ENCODE results near the gene AIG1.

AIG1 gene

DNA sequence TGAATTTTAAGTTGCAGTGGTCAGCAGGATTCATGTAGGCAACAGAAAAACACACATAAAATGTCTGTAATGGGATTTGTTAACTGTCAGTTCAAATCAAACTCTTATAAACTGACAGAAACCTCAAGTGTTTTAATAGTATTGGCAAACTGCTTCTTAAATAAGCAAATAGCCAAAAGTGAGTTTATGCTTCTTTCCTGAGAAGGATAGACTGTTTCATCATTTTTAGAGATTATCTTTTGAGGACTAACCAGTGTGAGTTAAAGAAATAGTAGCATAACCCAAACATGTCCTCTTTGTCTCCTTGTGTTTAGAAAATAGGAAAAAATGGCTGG is 68.0 kb downstream of the AIG1 start:
- DNase-seq (ENCODE audit: low read depth), result no peak

DNA sequence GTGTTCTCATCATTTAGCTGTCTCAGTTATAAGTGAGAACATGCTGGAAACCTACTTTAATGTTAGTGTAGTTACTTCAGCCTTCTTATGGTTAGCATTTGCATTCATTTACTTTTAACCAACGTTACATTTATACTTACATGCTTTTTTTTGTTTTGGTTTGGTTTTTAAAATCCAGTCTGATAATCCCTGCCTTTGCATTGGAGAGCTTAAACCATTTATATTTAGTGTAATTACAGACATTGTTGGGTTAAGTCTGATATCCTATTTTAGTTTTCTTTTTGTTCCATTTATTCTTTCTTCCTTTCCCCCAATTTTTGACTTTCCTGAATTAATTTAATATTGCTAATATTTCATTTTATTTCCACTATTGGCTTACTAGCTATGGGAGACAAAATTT is 70.2 kb downstream of the AIG1 start:
- no peak for DNase-seq (ENCODE audit: low read depth)

DNA sequence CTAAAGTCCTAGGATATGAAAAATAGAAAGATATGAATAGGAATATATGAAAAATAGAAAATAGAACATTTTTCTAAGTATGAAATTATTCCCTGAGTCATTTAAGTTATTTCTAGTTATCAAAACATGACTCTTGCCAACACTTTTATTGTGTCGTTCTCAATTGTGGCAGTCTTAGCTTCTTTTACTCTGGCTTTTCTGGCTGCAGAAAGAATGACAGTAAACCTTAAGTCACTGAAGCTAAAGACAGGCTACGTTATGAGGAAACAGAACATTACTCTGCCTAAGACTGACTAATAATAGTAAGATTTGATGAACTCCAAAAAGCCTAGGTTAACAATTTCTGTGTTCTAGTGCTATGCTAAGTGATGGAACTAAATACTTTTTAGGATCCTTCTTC is 74.6 kb downstream of the AIG1 start:
- DNase-seq (ENCODE audit: low read depth), result no peak

DNA sequence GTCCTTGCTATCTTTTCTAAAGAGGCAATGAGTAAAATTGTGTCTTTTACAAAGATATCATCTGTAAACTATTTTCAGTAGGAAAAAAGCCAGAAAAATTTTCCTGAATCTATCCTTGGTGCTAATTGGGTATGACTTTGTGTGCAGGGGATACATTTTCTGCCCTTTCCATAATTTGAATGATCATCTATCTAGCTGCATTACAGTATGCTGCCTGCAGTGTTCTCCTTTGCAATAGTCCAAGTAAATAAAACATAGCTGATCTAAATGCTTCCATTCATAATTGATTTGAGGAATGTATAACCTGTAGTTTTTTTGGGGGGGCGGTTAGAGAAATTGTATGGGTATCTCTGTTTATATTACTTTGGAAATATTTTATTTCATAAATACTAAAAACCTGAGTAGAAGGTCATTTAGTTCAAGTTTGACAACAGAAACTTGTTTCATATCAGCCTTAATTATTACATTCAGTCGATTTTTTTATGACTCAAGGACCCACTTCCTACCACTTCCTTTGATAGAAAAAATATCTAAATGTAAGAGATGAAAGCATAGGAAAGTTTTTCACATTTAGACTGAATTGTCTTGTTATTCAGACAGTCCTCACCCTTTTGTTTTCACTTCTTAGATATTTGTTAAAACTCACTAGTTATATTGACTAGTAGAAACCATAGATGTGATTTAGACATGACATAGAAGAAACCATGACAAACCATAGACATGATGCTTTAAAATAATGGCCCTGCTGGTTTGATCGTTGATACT is 75.3 kb downstream of the AIG1 start:
- no peak for DNase-seq (ENCODE audit: low read depth)

DNA sequence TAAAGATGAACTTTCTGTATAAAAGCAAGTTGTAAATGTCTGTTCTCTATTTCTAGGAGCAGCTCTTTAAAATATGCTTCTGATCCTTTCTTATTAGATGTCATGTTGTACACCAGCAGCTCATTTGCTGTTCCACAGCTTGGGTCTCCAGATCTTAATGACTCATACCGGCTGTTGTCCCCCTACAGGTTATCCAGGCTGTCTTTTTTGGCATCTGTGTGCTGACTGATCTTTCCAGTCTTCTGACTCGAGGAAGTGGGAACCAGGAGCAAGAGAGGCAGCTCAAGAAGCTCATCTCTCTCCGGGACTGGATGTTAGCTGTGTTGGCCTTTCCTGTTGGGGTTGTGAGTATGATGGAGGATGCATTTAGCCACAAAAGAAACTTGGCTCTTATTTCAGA is 76.0 kb downstream of the AIG1 start:
- peak; percentile 14 for DNase-seq (ENCODE audit: low read depth)

DNA sequence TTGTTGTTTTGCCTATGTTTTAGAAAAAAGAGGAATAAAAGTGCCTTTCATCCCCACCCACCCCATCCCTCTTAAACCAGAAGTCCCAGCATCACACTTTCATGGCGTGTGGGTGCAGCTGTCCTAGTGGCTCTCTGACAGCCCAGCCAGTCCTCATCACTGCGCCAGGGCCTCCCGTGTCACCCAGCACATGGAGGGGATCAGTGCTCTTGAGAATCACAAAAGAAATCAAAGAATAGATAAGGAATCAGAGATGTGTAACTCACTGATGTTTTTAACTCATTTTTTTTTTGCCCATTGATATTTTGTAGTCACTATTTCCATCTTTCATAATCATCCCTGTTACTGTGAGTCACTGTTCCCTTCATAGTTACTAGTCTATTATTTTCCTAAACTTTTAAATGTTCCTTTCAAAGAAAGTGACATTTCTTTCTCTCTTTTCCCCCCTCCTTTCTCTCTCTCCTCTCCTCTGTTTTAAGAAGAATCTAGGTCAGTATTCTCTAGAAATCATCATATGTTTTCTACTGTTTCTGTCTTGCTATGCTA is 78.6 kb downstream of the AIG1 start:
- no peak for DNase-seq (ENCODE audit: low read depth)

DNA sequence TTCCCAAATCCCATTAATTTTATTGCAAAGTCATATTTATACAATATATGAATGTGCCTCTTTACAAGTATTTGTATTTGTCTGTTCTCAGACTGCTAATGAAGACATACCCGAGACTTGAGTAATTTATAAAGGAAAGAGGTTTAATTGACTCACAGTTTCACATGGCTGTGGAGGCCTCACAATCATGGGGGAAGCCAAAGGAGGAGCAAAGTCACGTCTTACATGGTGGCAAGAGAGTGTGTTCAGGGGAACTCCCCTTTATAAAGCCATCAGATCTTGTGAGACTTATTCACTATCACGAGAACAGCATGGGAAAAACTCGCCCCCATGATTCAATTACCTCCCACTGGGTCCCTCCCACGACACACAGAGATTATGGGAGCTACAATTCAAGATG is 79.2 kb downstream of the AIG1 start:
- peak; percentile 23 for DNase-seq (ENCODE audit: low read depth)

DNA sequence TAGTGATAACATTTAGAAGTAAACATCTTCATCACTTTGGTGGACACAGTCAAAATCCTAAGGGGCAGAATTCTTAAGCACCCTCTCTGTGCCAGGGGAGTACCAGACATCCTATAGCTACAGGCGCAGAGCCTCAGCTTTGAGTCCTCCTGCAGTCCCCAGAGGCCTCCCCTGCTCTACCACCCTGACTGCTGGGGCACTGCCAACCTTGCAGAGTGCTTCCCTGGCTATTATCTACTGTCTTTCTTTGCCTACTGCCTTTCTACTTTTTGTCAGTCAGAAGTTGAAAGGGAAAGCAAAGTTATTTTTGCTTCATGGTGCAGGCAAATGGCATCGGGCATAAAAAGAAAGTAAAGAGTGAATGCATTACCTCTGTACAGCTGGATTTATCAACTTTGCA is 80.1 kb downstream of the AIG1 start:
- no peak for DNase-seq (ENCODE audit: low read depth)

DNA sequence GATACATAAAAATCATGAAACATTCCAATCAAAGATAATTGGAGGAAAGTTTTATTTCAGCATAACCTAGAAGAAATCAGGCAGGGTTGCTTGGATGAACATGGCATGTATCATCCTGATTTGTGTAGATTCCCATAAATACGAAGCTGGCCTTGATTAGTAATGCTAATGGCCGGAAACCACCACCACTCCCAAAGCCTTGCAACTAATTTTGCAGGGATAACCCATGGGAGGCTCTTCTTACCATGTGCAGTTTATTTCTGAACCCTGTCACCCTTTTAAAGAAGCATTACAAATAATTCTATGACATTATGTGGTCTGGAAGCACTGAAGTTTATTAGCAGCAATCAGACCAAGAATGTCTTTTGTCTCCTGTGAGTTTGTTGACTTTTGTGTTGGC is 80.8 kb downstream of the AIG1 start:
- peak; percentile 64 for DNase-seq (ENCODE audit: low read depth)

DNA sequence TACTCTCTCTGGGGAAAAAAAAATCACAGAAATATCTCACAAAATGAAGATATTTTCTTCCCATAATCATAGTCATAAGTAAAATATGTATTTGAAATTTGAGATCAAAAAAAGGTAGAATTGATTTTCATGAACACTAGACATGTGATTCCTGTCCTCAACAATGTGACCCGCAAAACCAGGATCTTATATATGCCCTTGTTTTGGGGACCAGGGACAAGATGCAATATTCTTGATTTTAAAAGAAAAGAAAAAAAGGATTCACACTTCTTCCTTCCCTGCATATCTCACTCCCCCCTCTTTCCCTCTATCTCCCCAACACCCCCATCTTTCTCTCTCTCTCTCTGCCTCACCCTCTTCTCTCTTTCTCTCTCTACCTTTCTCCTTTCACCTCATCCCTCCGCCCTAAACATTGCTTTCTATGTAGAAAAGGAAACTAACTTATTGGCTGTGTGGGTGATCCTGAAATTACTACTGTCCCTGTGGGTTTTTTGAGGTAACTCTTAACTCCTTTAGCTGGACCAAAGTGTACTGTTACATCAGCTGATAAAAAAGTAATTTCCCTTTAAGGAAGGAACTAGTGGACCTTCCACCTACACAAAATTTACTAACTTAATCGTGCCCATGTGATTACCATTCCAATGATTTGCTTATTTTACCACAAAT is 85.6 kb downstream of the AIG1 start:
- no peak for DNase-seq (ENCODE audit: low read depth)

DNA sequence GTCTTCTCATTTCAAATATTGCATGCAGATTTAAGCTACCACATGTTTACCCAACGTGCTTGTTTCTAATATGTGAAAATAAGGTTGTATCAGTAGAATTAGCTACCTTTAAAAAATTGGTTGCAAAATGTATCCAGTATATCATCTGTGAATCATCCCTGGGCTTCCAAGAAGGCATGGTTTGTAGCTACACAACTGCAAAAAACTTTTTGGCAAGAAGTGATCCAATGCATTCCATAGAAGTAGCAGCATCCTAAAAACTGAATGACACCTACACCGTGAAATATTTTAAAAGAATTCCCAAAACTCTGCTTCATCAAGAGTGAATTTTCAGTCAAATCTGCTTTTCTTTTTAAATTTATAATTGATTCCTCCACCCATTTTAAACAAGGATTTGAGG is 89.1 kb downstream of the AIG1 start:
- DNase-seq (ENCODE audit: low read depth), result peak; percentile 17

DNA sequence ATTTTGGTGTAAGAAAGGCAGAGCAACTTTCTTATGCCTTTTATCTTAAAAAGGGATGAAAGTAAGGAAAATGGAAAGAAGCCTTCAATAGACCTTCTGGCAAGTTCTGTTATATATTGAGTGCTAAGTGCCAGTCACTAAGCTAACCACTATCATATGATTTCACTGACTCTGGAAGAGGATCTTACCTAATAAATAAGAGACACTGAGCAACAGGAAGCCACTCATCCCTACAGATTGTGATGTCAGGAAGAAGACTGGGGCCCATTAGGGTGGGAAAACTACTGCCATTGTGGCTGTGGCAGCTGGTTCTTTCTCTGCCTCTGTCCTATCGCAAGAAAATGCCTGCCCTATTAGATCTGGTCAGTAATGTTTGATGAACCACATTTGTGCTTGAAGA is 89.6 kb downstream of the AIG1 start:
- DNase-seq (ENCODE audit: low read depth), result peak; percentile 25

DNA sequence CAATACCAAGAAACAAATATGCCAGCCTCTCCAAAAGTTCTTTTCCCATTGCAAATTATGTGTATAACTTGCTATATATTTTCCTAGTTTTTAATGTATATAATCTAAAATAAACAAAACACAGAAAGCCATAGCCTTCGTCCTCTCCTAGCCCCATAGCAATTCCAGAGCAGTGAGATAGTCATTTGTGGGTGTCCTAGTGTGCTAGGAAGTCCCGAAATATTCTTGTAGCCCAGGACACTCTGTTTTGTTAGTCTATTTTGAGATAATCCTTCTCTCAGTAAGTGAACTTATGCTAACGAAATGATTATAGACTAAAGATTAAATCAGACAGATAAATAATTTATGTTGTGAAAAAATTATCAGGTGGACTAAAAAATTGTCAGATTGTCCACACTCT is 90.7 kb downstream of the AIG1 start:
- no peak for DNase-seq (ENCODE audit: low read depth)

DNA sequence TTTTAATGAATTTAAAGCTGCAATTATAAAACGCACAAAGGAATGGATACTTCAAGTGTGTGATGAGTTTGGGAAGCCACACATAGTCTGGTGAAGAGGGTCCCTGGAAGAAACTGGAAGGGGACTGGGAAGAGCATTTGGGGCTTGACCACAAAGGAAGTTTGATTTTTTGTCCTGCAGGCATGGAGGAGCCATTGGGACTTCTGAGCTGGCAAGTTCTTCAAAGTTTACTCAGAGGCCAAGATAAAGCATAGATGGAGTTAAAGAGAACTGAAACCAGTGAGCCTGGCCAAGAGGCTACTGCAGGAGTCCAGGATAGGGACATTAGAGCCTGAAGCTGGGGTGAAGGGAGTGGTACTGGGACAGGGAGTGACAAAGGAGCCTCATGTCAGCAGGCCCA is 95.0 kb downstream of the AIG1 start:
- no peak for DNase-seq (ENCODE audit: low read depth)

DNA sequence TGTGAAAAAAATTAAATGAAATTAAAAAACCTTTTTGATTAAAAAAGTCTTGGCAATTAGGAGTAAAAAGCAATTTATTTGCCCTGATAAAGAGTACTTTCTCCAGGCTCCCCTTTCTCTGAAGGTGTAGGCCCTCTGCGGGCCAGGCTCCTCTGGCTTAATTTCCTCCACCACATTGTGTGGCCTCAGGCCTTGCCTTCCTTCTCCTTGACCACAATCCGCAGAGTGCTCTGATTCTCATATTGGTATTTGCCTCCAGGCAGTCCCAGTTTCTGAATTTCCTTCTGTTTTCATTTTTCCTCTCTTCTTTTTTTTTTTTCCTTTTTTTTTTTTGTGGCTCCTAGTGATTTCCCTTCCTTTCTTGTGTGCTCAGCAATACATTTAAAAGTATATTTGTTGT is 96.4 kb downstream of the AIG1 start:
- peak; percentile 85 for DNase-seq (ENCODE audit: low read depth)

DNA sequence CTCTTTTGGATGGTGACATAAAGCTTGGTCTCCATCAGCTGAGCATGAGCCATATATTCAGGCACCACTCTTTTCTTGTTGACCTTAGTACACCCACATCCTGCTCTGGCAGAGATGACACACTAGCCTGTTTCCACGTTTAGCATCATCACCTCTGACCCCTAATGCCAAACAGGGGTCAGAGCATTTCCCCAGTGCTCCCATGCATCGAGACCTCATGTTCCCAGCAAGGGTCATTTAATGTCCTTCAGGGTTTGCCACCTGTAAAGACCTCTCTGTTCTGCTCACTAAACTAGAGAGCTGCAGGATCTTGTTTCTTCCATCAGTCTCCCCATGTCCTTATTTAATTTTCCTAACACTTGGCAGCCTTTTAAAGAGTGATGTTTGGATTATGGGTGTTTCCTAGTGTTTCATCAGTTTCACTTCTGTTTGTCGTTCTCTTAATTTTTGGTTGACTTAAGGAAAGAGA is 97.5 kb downstream of the AIG1 start:
- DNase-seq (ENCODE audit: low read depth), result peak; percentile 71

DNA sequence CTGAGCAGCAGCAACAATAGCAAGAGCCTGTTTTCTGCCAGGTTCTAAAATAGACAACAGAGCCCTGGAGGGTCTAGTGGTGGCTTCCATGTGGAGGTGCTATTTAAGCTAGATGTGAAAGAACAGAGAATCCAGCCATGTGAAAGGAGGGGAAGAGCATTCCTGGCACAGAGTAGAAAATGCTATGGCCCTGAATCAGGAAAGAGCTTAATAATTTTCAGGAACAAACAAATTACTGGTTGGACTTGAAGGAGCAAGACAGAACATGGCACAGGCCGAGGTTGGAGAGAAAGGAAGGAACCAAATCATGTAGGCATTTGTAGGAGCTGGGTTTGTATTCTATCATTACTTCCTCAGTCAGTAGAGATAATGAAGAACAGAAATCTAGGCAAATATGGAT is 98.3 kb downstream of the AIG1 start:
- no peak for DNase-seq (ENCODE audit: low read depth)

DNA sequence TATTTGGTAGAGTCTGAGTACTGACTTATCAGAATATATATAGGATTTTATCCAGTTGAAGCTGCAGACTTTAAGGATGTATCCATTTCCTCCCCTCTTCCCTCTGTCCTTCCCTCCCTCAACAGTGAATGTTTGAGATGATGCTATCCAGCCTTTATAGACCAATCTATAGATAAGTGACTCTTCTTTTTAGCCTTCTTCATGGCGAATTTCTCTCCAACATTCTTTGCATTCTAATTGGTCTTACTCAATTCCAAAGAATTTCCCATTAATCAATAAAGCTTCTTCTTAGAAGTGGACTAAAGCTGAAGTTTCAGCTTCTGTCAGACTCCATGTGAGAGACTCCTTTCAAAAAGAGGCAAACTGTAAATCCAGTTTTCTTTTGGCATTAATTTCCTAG is 99.3 kb downstream of the AIG1 start:
- DNase-seq (ENCODE audit: low read depth), result peak; percentile 74

DNA sequence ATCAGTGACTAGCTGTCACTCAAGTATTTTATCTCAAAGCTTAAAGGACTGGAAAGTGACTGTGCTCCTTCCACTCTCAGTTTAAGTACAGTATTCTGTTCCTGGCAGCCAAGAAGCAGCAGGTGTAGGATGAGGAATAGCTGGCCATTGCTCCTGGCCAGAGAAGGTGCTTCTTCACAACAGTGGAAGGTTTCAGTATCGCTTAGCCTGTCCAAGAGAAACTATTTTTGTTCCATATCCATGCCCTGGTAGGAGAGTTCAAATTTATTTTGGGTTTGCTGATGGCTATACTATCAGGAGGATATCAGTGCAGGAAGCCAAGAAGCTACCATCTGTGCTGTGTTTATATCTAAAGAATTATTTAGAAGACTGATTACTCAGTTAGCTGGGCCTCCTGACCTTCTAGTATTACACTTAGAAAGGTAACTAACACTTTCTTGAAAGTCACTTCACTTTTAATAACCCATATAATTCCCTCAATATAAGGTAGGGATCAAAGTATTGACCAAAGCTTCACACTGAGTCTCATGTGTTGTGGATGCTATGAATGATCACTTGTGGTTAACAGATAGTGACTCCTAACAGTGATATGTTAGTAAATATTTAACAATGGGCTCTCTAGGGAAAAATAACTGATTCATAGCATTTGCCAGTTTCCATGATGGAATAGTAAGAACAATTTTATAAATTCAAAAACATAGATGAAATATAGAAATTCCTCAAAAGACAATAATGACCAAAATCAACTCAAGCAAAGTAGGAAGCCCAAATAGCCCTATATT is 99.9 kb downstream of the AIG1 start:
- DNase-seq (ENCODE audit: low read depth), result peak; percentile 63

DNA sequence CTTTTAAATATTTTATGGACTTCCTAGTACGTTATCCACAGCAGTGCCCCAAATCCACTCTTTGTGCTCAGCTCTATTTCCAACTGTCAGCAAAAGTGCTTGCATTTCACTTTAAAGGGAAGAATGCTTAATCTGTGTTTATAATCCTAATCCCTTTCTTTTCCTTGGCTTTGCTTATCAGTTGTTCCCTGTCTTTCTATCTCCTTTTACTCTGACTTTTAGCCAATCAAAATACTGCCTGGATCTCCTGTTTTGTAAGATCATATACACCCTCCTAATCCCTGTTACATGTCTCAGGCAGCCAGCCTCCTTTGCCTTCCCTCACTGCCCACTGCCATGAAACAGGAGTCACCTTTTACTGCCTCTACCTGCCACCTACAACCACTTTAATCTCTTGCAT is 102.9 kb downstream of the AIG1 start:
- DNase-seq (ENCODE audit: low read depth), result no peak

DNA sequence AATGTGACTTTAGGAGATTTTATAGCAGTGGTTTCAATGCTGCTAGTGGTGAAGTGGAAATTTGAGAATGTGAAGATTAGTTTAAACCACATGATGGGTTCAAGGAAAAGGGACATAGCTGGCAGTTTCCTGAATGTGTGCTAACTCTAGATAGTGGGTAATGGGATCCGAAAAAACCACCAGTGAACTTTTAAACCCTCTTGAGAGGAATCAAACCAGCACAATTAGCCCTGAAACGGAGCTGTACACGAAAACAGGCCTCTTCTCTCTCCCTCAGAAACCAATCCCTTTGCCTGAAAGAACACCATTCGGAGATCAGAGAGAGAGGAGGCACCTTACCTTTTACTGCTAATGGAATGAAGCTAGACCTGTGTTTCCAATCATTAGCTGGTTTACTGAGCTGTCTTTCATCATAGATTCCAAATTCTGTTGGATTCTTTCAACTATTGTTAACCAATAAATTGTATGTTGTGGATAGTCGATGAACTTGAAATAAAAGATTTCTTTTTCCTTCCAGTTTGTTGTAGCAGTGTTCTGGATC is 103.9 kb downstream of the AIG1 start:
- no peak for DNase-seq (ENCODE audit: low read depth)

DNA sequence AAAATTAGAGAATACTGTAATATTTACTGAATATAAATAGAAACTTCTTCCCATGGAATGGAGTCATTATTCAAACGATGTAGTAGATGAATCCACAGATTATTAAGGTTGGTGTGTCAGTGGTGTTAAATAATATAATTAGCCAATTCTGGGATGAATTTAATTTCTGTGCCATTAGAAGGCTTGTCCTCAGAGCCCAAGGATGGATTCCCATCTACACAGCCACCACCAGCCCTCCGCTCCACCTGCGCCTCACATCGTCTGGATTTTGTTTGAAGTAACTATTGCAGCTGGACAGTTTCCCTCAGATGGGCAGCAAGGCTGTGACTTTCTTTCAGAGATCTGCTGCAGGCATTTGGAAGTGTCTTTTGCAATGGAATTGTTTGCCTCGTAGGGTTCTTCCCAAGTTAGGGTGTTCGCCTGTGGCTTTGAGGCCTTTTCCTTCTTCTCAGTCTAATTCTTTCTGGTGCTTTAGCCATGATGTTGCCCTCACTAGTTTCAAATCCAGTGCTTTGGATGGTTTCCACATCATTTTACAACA is 104.7 kb downstream of the AIG1 start:
- DNase-seq (ENCODE audit: low read depth), result no peak
